B cell (primary cell): Measurements from ENCODE around the gene TMED9. TPM values are rescaled to one million over a fixed set of nuclear protein-coding genes. Genes with fewer than 3 reads are reported as not detected.

Experiments
- ATAC-seq: fragments of 200-7000 bp; cut with Tn5 transposase; one replicate; pipeline ENCODE4 v1.10.0; 2021; ENCODE audit warnings: low read depth, mild to moderate bottlenecking, moderate number of reproducible peaks, moderate library complexity
- CTCF ChIA-PET: fragments of 350-600 bp; sonication (Branson Sonifier 250); formaldehyde crosslinking; loops from one replicate; lab custom pipeline; 2021; ENCODE audit warnings: antibody characterized with exemption, inconsistent platforms; lab: Charles Lee
- POLR2A ChIA-PET: fragments of 350-600 bp; sonication (Branson Sonifier 250); formaldehyde crosslinking; loops from one replicate; lab custom pipeline; 2021; ENCODE audit warnings: antibody characterized with exemption; lab: Charles Lee
- DNase-seq: peaks from one replicate; pipeline ENCODE4 v3.0.0; 2013
- H2AFZ ChIP-seq: 2 replicates; pipeline ENCODE4 v1.6.1; 2012; ENCODE audit warnings: mild to moderate bottlenecking, low read depth, low read length; ENCODE audit not compliant: insufficient read depth, poor library complexity, severe bottlenecking
- H3K27ac ChIP-seq, 2 donors: 1 replicate in 1 of 2; 2 replicates in 1 of 2; pipeline ENCODE4 v1.5.1; 2012 to 2013; ENCODE audit warnings: low read length in 2 of 2, mild to moderate bottlenecking in 2 of 2, moderate library complexity in 1 of 2
- H3K27me3 ChIP-seq, 4 experiments: fragments of 200-600 bp in 1 of 4; sonication (generic) in 1 of 4; replicated peaks in 1 of 4; 1 replicate in 2 of 4; 2 replicates in 2 of 4; pipeline versions ENCODE4 v1.6.1 to v1.7.0; 2013 to 2016; ENCODE audit warnings: low read length in 3 of 4, mild to moderate bottlenecking in 2 of 4, mixed read lengths in 1 of 4, moderate library complexity in 1 of 4; ENCODE audit not compliant: insufficient read depth in 4 of 4, control insufficient read depth in 3 of 4; ENCODE audit errors: control extremely low read depth in 1 of 4
- H3K36me3 ChIP-seq, 2 experiments: replicated peaks in 1 of 2; 1 replicate in 1 of 2; 2 replicates in 1 of 2; pipeline versions ENCODE4 v1.6.1 to v1.7.1; 2013; ENCODE audit warnings: low read length in 1 of 2; ENCODE audit not compliant: insufficient read depth in 2 of 2, control insufficient read depth in 1 of 2; ENCODE audit errors: control extremely low read depth in 1 of 2, extremely low read depth in 1 of 2
- H3K4me1 ChIP-seq, 2 donors: fragments of 200-600 bp in 1 of 2; sonication (generic) in 1 of 2; 1 replicate in 1 of 2; 2 replicates in 1 of 2; pipeline versions ENCODE4 v1.5.1 to v1.6.1; 2013 to 2017; ENCODE audit warnings: low read length in 2 of 2; ENCODE audit not compliant: control insufficient read depth in 2 of 2, insufficient read depth in 2 of 2
- H3K4me2 ChIP-seq: replicated peaks from 2 replicates; pipeline ENCODE3; 2012; ENCODE audit warnings: mild to moderate bottlenecking, low read depth, low read length; ENCODE audit not compliant: poor library complexity, severe bottlenecking
- H3K4me3 ChIP-seq, 5 experiments: fragments of 200-600 bp in 1 of 5; sonication (generic) in 1 of 5; 1 replicate in 3 of 5; 2 replicates in 2 of 5; pipeline versions ENCODE4 v1.5.1 to v1.7.0; 2011 to 2016; ENCODE audit warnings: low read length in 4 of 5, mild to moderate bottlenecking in 4 of 5, low read depth in 2 of 5, control low read depth in 1 of 5, moderate library complexity in 1 of 5; ENCODE audit not compliant: insufficient read depth in 1 of 5; ENCODE audit errors: control extremely low read depth in 1 of 5, extremely low read depth in 1 of 5
- H3K79me2 ChIP-seq: fragments of 200-600 bp; sonication (generic); one replicate; pipeline ENCODE4 v1.6.0; 2016; ENCODE audit warnings: low read length; ENCODE audit not compliant: control insufficient read depth, insufficient read depth
- H3K9ac ChIP-seq: fragments of 200-600 bp; sonication (generic); 2 replicates; pipeline ENCODE4 v1.6.1; 2017; ENCODE audit warnings: mild to moderate bottlenecking, low read length, moderate library complexity
- H3K9me3 ChIP-seq, 3 donors: one replicate each; pipeline versions ENCODE4 v1.6.1 to v1.7.1; 2013; ENCODE audit warnings: low read length in 2 of 3; ENCODE audit not compliant: control insufficient read depth in 2 of 3, insufficient read depth in 1 of 3; ENCODE audit errors: control extremely low read depth in 1 of 3
- H4K20me1 ChIP-seq: 2 replicates; pipeline ENCODE4 v1.6.0; 2012; ENCODE audit warnings: mild to moderate bottlenecking, low read length; ENCODE audit not compliant: insufficient read depth, control insufficient read depth, poor library complexity, severe bottlenecking
- H3K27ac Mint-ChIP-seq: one replicate; pipeline ENCODE4 v1.8.0; 2021; ENCODE audit warnings: mixed read lengths
- H3K27me3 Mint-ChIP-seq: one replicate; pipeline ENCODE4 v1.8.0; 2021; ENCODE audit warnings: mixed read lengths
- H3K4me1 Mint-ChIP-seq: one replicate; pipeline ENCODE4 v1.8.0; 2021; ENCODE audit warnings: mixed read lengths
- H3K4me3 Mint-ChIP-seq: one replicate; pipeline ENCODE4 v1.8.0; 2021; ENCODE audit warnings: mixed read lengths
- H3K9me3 Mint-ChIP-seq: one replicate; pipeline ENCODE4 v1.8.0; 2022; ENCODE audit warnings: mixed read lengths; ENCODE audit not compliant: insufficient read depth
- CTCF ChIP-seq: fragments of 200-600 bp; IDR thresholded peaks from one replicate; pipeline ENCODE4 v1.8.0; 2022; ENCODE audit warnings: antibody characterized with exemption, mild to moderate bottlenecking
- EZH2 ChIP-seq: IDR thresholded peaks from 2 replicates; pipeline ENCODE4 v1.6.1; 2012; ENCODE audit warnings: borderline replicate concordance, low read depth, mild to moderate bottlenecking, moderate library complexity, low read length; ENCODE audit not compliant: insufficient read depth, poor library complexity, severe bottlenecking
- WGBS: methylation state at CpG from one replicate; pipeline ENCODE4 v1.1.5; 2013; ENCODE audit warnings: missing lambda C conversion rate; ENCODE audit not compliant: insufficient coverage; 5-methylcytosine and 5-hydroxymethylcytosine counted together
- intact Hi-C: fragments of 100-400 bp; cut with micrococcal nuclease; formaldehyde crosslinking; loops from one replicate; pipeline ENCODE4 v1.10.0; 2022
- polyA plus RNA-seq: library from polyadenylated mRNA; depleted of rRNA; stranded (reverse); fragments of >200 nt; gene quantifications from 2 replicates; pipeline ENCODE4 v1.2.3, GENCODE V29; 2012
- total RNA-seq, 2 donors: library from RNA; stranded (reverse); fragments of 120-200 nt in 1 of 2; gene quantifications; 1 replicate in 1 of 2; 2 replicates in 1 of 2; pipeline versions ENCODE4 v1.2.3 to v1.2.4, GENCODE V29; 2013 to 2022

The TMED9 gene
- total and polyA plus RNA-seq, 2 donors (not counting 1 experiment from before 2014, with no cell fraction given) = 54.7 to 67.6 TPM

DNA sequence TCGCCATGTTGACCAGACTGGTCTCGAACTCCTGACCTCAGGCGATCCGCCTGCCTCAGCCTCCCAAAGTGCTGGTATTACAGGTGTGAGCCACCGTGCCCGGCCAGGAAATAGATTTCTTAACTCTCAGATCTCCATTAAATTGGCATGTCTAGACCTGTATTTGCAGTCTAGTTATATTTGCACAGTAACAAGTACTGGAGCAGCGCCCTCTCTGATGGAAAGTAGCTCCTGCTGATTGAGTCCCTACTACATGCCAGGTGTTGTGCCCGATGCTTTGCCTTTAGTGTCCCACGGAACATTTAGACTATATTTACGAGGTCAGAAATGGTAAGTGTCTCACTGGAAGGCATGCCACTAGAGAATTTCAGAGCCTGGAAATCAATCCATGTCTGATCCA is 15.8 kb upstream of the TMED9 start:
- TF ChIP-seq EZH2 (no peak), CTCF (no peak)
- ChIA-PET CTCF (interaction anchor here (0.9 kb wide), 1 partner anchor 11 kb away, joined by 3 read pairs; no protein-coding TSS in a partner anchor), POLR2A (no interaction called here)
- intact Hi-C loops = no loop called here
- no peak for ATAC-seq
- 92% methylated on average over 8 of the region's 10 CpGs for WGBS
- no peak overlapping the region for H3K4me3 ChIP-seq
- Mint-ChIP-seq H3K9me3 (no peaks in the 10 kb centered on the region), H3K4me3 (no peak overlapping the region), H3K27ac (no peak overlapping the region), H3K27me3 (peaks cover 8% of the 10 kb centered on the region), H3K4me1 (no peaks in the 10 kb centered on the region)
- peaks cover 0 to 2% (median 0%) of the 10 kb centered on the region in 3 donors for H3K9me3 ChIP-seq
- no peak overlapping the region for H3K9ac ChIP-seq
- no peak overlapping the region for H3K4me2 ChIP-seq
- H3K4me1 ChIP-seq = no peaks in the 10 kb centered on the region
- H3K36me3 ChIP-seq = no peaks in the 10 kb centered on the region
- no peaks in the 10 kb centered on the region for H4K20me1 ChIP-seq
- no peak overlapping the region for H3K27ac ChIP-seq
- H3K27me3 ChIP-seq = peaks cover 0 to 5% (median under 1%) of the 10 kb centered on the region in 4 experiments
- no peaks in the 10 kb centered on the region for H3K79me2 ChIP-seq
- DNase-seq = no peak
- no peak overlapping the region for H2AFZ ChIP-seq

DNA sequence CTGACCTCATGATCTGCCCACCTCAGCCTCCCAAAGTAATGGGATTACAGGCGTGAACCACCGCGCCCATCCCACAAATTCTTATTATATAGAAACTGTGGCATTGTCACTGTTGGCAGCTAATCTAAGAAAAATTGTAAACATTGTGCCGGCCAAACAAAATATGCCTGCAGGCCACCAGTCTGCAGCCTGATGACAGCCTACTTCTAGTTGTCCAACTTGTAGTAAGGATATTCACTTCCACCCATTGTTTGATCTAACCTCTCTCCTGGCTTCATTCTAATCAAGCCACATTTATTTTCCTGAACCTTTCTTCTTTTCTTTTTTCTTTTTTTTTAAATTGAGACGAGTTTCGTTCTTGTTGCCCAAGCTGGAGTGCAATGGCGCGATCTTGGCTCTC is 13.7 kb upstream of the TMED9 start:
- H3K27ac ChIP-seq = no peak overlapping the region
- POLR2A ChIA-PET = interaction anchor here (0.5 to 0.7 kb wide), 2 partner anchors 27 to 184 kb away, joined by 5 to 10 read pairs; no protein-coding TSS in a partner anchor
- H3K4me1 ChIP-seq = no peaks in the 10 kb centered on the region
- Mint-ChIP-seq H3K27me3 (peaks cover 13% of the 10 kb centered on the region), H3K9me3 (no peaks in the 10 kb centered on the region), H3K4me3 (no peak overlapping the region), H3K4me1 (no peaks in the 10 kb centered on the region), H3K27ac (no peak overlapping the region)
- H4K20me1 ChIP-seq = no peaks in the 10 kb centered on the region
- H3K4me2 ChIP-seq = no peak overlapping the region
- 90% methylated on average over 3 of the region's 8 CpGs for WGBS
- H3K9ac ChIP-seq = no peak overlapping the region
- no peak overlapping the region for H3K4me3 ChIP-seq
- peaks cover 0 to 8% (median 3%) of the 10 kb centered on the region in 4 experiments for H3K27me3 ChIP-seq
- H2AFZ ChIP-seq = no peak overlapping the region
- peaks cover 0 to 5% (median 0%) of the 10 kb centered on the region in 3 donors for H3K9me3 ChIP-seq
- ATAC-seq (no peak), DNase-seq (no peak)
- intact Hi-C loops = no loop called here
- CTCF ChIA-PET = interaction anchor here (1.7 kb wide), 1 partner anchor 9 kb away, joined by 4 read pairs; no protein-coding TSS in a partner anchor
- TF ChIP-seq EZH2 (no peak), CTCF (no peak)
- no peaks in the 10 kb centered on the region for H3K36me3 ChIP-seq
- no peaks in the 10 kb centered on the region for H3K79me2 ChIP-seq
